Adrenal gland (tissue), 19 donors: ENCODE measurements around the gene MCAM. TPM values are rescaled to one million over a fixed set of nuclear protein-coding genes. Genes with fewer than 3 reads are reported as not detected.

Experiments used
- DNase-seq, 7 donors: peaks; one replicate each; pipeline ENCODE4 v3.0.0-alpha.2; 2019 to 2020
- H3K27ac ChIP-seq, 5 donors: fragments of 200-600 bp; sonication (generic) in 4 of 5; 1 replicate in 3 of 5; 2 replicates in 2 of 5; pipeline versions ENCODE4 v1.5.1 to v1.8.0; 2016 to 2020; ENCODE audit warnings: mild to moderate bottlenecking in 1 of 5
- H3K27me3 ChIP-seq: fragments of 200-600 bp; 2 replicates; pipeline ENCODE4 v1.8.0; 2021
- H3K36me3 ChIP-seq, 2 donors: fragments of 200-600 bp; replicated peaks in 1 of 2; 1 replicate in 1 of 2; 2 replicates in 1 of 2; pipeline versions ENCODE4 v1.5.1 to v1.8.0; 2018 to 2022
- H3K4me1 ChIP-seq, 2 donors: fragments of 200-600 bp; replicated peaks in 1 of 2; 1 replicate in 1 of 2; 2 replicates in 1 of 2; pipeline versions ENCODE4 v1.5.1 to v1.8.0; 2018 to 2021
- H3K4me3 ChIP-seq, 4 donors: fragments of 200-600 bp; sonication (generic) in 3 of 4; one replicate each; pipeline ENCODE4 v1.5.1; 2016 to 2018
- H3K9me3 ChIP-seq, 3 donors: fragments of 200-600 bp; sonication (generic) in 1 of 3; replicated peaks in 1 of 3; 1 replicate in 2 of 3; 2 replicates in 1 of 3; pipeline versions ENCODE4 v1.5.1 to v1.8.0; 2016 to 2021
- POLR2A ChIP-seq, 2 donors: fragments of 450-650 bp; IDR thresholded peaks; one replicate each; pipeline ENCODE4 v1.6.1; 2017; ENCODE audit warnings: antibody characterized with exemption in 2 of 2, mild to moderate bottlenecking in 2 of 2, moderate library complexity in 1 of 2
- WGBS, 4 donors: extraction: QIAGEN DNeasy Blood & Tissue Kit in 2 of 4; methylation state at CpG; one replicate each; pipeline versions ENCODE4 v1.1.5 to v1.1.7; 2013 to 2017; 5-methylcytosine and 5-hydroxymethylcytosine counted together
- intact Hi-C, 2 donors: fragments of 100-400 bp; cut with DNase I; formaldehyde crosslinking; loops; one replicate each; pipeline versions ENCODE4 v1.14.1 to v1.15.0; 2022 to 2023
- long read RNA-seq, 10 donors: library from polyadenylated mRNA in 3 of 10; unstranded in 2 of 10; stranded (forward) in 1 of 10; transcript quantifications; one replicate each; pipeline ENCODE4 v2.0.0 and lab custom pipeline, GENCODE V29; 2021 to 2026
- polyA plus RNA-seq, 3 donors: library from polyadenylated mRNA; stranded (reverse); fragments of 200-250 nt in 2 of 3; fragments of 350-450 nt in 1 of 3; fragmentation: Illumina TruSeq in 1 of 3; extraction: RNeasy Lipid Tissue Mini Kit (QIAGEN cat#74804) in 1 of 3; gene quantifications; one replicate each; pipeline ENCODE4 v1.2.3, GENCODE V29; 2013 to 2014
- total RNA-seq, 9 donors: library from RNA; depleted of rRNA in 4 of 9; stranded (reverse); fragments of >200 nt in 4 of 9; fragments of 120-200 nt in 1 of 9; fragmentation: NEBNext Ultra II Directional in 1 of 9; extraction: Animal tissue kit (Norgen Biotek cat#: 25700) in 1 of 9; gene quantifications; one replicate each; pipeline versions ENCODE4 v1.1.0 to v1.2.4, GENCODE V29; 2013 to 2023
- TF ChIP-seq, protein P1 (sequence below), 6 experiments: fragments of 450-650 bp in 4 of 6; fragments of 200-600 bp in 2 of 6; sonication (generic) in 1 of 6; IDR thresholded peaks; 1 replicate in 5 of 6; 2 replicates in 1 of 6; pipeline versions ENCODE4 v1.5.1 to v1.8.0; 2016 to 2021; ENCODE audit warnings: antibody characterized with exemption in 6 of 6, mild to moderate bottlenecking in 2 of 6, moderate library complexity in 1 of 6
- donor health status: healthy with polysubstance abuse.
- donor health status: Bipolar disorder and iron deficiency.
- donor health status: DM: yes; HTN: yes; CAD: no.
- donor health status: DM: no; HTN: no; CAD: no.
- donor health status: DM: no; HTN: no; CAD: no.
- donor health status: DM: yes; HTN: yes; CAD: no.

MCAM gene, protein sequence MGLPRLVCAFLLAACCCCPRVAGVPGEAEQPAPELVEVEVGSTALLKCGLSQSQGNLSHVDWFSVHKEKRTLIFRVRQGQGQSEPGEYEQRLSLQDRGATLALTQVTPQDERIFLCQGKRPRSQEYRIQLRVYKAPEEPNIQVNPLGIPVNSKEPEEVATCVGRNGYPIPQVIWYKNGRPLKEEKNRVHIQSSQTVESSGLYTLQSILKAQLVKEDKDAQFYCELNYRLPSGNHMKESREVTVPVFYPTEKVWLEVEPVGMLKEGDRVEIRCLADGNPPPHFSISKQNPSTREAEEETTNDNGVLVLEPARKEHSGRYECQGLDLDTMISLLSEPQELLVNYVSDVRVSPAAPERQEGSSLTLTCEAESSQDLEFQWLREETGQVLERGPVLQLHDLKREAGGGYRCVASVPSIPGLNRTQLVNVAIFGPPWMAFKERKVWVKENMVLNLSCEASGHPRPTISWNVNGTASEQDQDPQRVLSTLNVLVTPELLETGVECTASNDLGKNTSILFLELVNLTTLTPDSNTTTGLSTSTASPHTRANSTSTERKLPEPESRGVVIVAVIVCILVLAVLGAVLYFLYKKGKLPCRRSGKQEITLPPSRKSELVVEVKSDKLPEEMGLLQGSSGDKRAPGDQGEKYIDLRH
- total RNA-seq (100 to 1,000 TPM in 1 of 9 donors, 10 to 100 TPM in 8; 12.1 to 143 (median 33.7) TPM), polyA plus RNA-seq (10 to 100 TPM; 17.2 to 48.5 (median 30.5) TPM)
- long read RNA-seq, donor 1, partial matches to known transcripts = 0 of 1 reads
- long read RNA-seq, donor 1, other reads (novel, unspliced or antisense) = 0 of 1 reads
- long read RNA-seq, donor 2 = 0 reads
- long read RNA-seq, donor 3, partial matches to known transcripts = 0 of 1 reads
- long read RNA-seq, donor 3, other reads (novel, unspliced or antisense) = 0 of 1 reads
- long read RNA-seq, donor 4, partial matches to known transcripts = 1 of 2 reads
- long read RNA-seq, donor 4, other reads (novel, unspliced or antisense) = 1 of 2 reads
- long read RNA-seq, donor 5, transcript MCAM-201 (16 exons, 3,313 nt) = major isoform, 19 of 32 reads
- long read RNA-seq, donor 5, partial matches to known transcripts = 6 of 32 reads
- long read RNA-seq, donor 5, other reads (novel, unspliced or antisense) = 7 of 32 reads
- long read RNA-seq, donor 6, transcript MCAM-201 (16 exons, 3,313 nt) = major isoform, 7 of 15 reads
- long read RNA-seq, donor 6, partial matches to known transcripts = 2 of 15 reads
- long read RNA-seq, donor 6, other reads (novel, unspliced or antisense) = 6 of 15 reads
- long read RNA-seq, donor 7 = 0 reads
- long read RNA-seq, donor 8, partial matches to known transcripts = 0 of 2 reads
- long read RNA-seq, donor 8, other reads (novel, unspliced or antisense) = 0 of 2 reads
- long read RNA-seq, donor 9 = 0 reads
- long read RNA-seq, donor 10, partial matches to known transcripts = 0 of 1 reads
- long read RNA-seq, donor 10, other reads (novel, unspliced or antisense) = 0 of 1 reads

DNA sequence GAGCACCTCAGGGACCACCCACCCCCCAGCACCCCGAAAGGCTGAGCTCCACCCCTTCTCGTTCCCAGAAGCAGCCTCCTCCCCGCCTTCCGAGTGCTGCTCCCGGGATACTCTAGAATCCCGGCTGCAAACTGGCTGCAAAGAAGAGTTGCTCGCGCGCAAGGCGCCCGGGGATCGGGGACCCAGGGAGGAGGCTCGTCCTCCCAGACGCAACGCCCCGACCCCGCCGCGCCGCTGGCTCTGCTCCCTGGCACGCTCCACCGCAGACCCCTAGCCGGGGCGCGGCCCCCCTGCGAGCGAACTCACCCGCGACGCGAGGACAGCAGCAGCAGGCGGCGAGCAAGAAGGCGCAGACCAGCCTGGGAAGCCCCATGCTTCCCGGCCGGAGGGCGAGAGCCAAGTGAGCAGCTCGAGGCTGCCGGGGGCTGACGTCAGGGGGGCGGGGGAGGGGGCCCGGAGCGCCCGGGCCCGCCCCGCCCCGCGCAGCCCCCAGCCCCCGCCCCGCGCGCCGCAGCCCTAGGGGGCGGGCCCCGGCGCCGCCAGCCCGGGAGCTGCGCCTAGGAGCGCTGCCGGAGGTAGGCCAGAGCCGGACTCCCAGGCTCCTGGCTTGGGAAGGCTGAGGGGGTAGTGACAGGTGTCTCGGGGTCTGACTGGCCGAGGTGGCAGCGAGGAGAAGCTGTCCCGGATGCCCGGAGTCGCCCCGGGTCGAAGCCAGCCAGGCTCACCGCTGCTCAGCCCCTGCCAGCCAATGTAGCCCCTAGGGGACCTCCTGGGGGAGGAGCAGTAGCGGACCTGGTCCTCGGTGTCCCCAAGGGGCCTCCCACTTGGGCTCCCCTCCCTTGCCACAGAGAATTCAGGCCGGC lies at the start of gene MCAM:
Gene MCAM, minus strand, starts transcription at position 402 of the 863 bp plus-strand sequence. Its CDS starts 29 bp downstream, at position 373.
- H3K4me3 ChIP-seq = peak within 1 kb of the TSS in 2 of 4 donors; percentile 13 to 63
- H3K9me3 ChIP-seq = no peaks in the 10 kb centered on the region
- intact Hi-C loops = no loop called here
- peak within 1 kb of the TSS in 2 of 5 donors; percentile 68 to 72 for H3K27ac ChIP-seq
- TF ChIP-seq POLR2A (IDR thresholded peaks at IDR 0.05) = peak in 1 of 2 donors; percentile 41
- TF ChIP-seq, protein P1, sequence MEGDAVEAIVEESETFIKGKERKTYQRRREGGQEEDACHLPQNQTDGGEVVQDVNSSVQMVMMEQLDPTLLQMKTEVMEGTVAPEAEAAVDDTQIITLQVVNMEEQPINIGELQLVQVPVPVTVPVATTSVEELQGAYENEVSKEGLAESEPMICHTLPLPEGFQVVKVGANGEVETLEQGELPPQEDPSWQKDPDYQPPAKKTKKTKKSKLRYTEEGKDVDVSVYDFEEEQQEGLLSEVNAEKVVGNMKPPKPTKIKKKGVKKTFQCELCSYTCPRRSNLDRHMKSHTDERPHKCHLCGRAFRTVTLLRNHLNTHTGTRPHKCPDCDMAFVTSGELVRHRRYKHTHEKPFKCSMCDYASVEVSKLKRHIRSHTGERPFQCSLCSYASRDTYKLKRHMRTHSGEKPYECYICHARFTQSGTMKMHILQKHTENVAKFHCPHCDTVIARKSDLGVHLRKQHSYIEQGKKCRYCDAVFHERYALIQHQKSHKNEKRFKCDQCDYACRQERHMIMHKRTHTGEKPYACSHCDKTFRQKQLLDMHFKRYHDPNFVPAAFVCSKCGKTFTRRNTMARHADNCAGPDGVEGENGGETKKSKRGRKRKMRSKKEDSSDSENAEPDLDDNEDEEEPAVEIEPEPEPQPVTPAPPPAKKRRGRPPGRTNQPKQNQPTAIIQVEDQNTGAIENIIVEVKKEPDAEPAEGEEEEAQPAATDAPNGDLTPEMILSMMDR (IDR thresholded peaks at IDR 0.05) = no peak
- peak in 3 of 7 donors; percentile 24 to 56 (median 33) for DNase-seq
- H3K36me3 ChIP-seq = no peaks in the 10 kb centered on the region
- WGBS, 4 donors = 0 to 32% (median 5%) methylated on average over 3 to 71 of the region's 74 CpGs
- H3K4me1 ChIP-seq = peaks cover 20 to 45% of the 10 kb centered on the region in 2 donors
- peaks cover 4% of the 10 kb centered on the region for H3K27me3 ChIP-seq

DNA sequence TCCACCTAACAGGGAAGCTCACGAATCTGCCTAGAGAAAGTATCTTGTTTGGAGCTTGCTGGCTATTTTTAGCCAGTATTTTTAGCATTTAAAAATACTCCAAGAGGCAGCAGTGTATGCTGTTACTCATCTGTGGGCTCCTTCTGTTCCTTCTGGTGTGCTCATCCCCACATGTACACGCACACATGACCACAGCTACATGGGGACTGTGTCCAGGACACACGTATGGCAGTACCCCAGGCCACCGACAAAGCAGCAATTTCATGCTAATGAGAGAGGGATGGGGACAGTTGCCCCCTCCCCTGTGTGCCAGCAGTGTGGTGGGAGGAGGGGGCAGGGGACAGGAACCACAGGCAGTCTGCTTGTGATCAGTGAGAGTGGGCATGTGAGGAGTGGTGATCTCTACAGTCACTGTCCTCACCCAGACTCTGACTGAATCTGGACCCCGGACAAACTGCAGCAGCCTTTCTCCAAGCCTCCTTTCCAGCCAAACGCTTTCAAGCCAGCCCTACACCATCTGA lies 48.2 kb upstream of the MCAM start:
- TF ChIP-seq, protein P1 (IDR thresholded peaks at IDR 0.05) = no peak
- peak in 1 of 2 donors; percentile 37 for TF ChIP-seq POLR2A (IDR thresholded peaks at IDR 0.05)
- H3K4me3 ChIP-seq = peak overlapping the region in 1 of 4 donors; percentile 72
- H3K36me3 ChIP-seq = no peaks in the 10 kb centered on the region
- 59 to 69% (median 68%) methylated on average over 6 of the region's 6 CpGs for WGBS, 4 donors
- DNase-seq = peak in 3 of 7 donors; percentile 16 to 56 (median 53)
- H3K4me1 ChIP-seq = peaks cover 65 to 68% of the 10 kb centered on the region in 2 donors
- peak overlapping the region in 3 of 5 donors; percentile 63 to 85 (median 78) for H3K27ac ChIP-seq
- H3K9me3 ChIP-seq = no peaks in the 10 kb centered on the region
- intact Hi-C loops = no loop called here
- no peaks in the 10 kb centered on the region for H3K27me3 ChIP-seq

DNA sequence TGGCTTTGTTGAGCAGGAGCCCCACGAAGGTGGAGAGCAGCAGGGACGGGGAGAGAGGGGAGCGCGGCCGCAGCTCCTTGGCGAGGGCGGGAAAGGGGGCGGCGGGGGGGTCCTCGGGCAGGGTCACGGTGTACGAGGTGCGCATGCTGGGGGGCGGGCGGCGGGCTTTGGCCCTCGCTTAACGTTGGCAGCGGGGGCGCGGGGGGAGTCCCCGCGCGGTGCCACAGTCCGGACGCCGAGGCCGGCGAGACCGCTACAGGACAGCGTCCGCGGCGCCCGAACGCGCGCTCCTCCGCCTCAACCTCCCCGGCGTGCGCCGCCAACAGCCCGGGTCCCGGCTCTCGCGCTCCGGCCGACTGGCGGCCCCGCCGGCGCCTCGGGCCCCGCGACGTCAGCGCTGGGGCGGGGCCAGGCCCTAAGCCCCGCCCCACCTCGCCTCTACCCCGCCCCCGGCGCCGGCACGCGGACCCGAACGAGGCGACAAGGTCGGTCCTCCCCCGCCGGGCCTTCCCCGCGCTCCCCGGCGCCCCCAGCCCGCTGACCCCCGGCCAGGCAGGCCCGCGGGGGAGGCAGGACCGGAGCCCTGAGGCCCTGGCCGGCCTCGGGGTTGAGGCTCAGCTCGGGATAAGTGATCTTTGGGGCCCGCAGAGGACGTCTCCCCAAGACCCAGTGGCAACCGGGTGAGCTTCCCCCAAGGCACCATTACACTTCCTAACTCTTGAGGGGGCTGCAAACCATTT lies 47.1 kb upstream of the MCAM start:
- H3K4me1 ChIP-seq = peaks cover 55 to 59% of the 10 kb centered on the region in 2 donors
- 3 to 23% (median 10%) methylated on average over 4 to 87 of the region's 88 CpGs for WGBS, 4 donors
- H3K27ac ChIP-seq = peak overlapping the region in 4 of 5 donors; percentile 78 to 89 (median 83)
- no peaks in the 10 kb centered on the region for H3K9me3 ChIP-seq
- TF ChIP-seq, protein P1 (IDR thresholded peaks at IDR 0.05) = no peak
- TF ChIP-seq POLR2A (IDR thresholded peaks at IDR 0.05) = peak; percentile 44 to 92
- intact Hi-C loops = no loop called here
- peaks cover 0 to 4% of the 10 kb centered on the region in 2 donors for H3K36me3 ChIP-seq
- peak overlapping the region in 2 of 4 donors; percentile 28 to 72 for H3K4me3 ChIP-seq
- DNase-seq = peak in 6 of 7 donors; percentile 60 to 80 (median 71)
- no peaks in the 10 kb centered on the region for H3K27me3 ChIP-seq
